Activated naive CD4-positive, alpha-beta T cell treated with anti-CD3 and anti-CD28 coated beads for 36 hours (primary cell): ENCODE measurements around the gene CFAP20DC. TPM values are rescaled to one million over a fixed set of nuclear protein-coding genes. Genes with fewer than 3 reads are reported as not detected.

Source experiments
- CTCF ChIA-PET: fragments of 350-600 bp; sonication (Branson Sonifier 250); formaldehyde crosslinking; loops from one replicate; lab custom pipeline; 2021; ENCODE audit warnings: antibody characterized with exemption; lab: Charles Lee
- DNase-seq: peaks from one replicate; pipeline ENCODE4 v3.0.0-alpha.2; 2020
- H3K27ac Mint-ChIP-seq: one replicate; pipeline ENCODE4 v1.8.0; 2021; ENCODE audit warnings: mild to moderate bottlenecking, mixed read lengths
- H3K27me3 Mint-ChIP-seq: one replicate; pipeline ENCODE4 v1.8.0; 2021; ENCODE audit warnings: low read depth, mixed read lengths
- H3K36me3 Mint-ChIP-seq: one replicate; pipeline ENCODE4 v1.8.0; 2021; ENCODE audit warnings: low read depth, mixed read lengths
- H3K4me1 Mint-ChIP-seq: one replicate; pipeline ENCODE4 v1.8.0; 2021; ENCODE audit warnings: low read depth, mixed read lengths
- H3K4me3 Mint-ChIP-seq: one replicate; pipeline ENCODE4 v1.8.0; 2021; ENCODE audit warnings: mild to moderate bottlenecking, moderate library complexity, mixed read lengths
- H3K9me3 Mint-ChIP-seq: one replicate; pipeline ENCODE4 v1.8.0; 2021; ENCODE audit warnings: mixed read lengths
- intact Hi-C: fragments of 100-400 bp; cut with micrococcal nuclease; formaldehyde crosslinking; loops from one replicate; pipeline ENCODE4 v1.15.1; 2023
- total RNA-seq, 2 experiments: library from RNA; stranded (reverse); gene quantifications; one replicate each; pipeline ENCODE4 v1.2.3, GENCODE V29; 2021

The CFAP20DC gene
- total RNA-seq, 2 experiments from 2014 or later: 2.4 to 2.7 TPM

- no peak for DNase-seq
- CTCF ChIA-PET: no interaction called here
- Mint-ChIP-seq H3K27me3 (no peaks in the 10 kb centered on the region), H3K36me3 (peaks cover 2% of the 10 kb centered on the region), H3K9me3 (peaks cover 19% of the 10 kb centered on the region), H3K4me1 (no peaks in the 10 kb centered on the region), H3K4me3 (no peak overlapping the region), H3K27ac (no peak overlapping the region)
- intact Hi-C loops: no loop called here
Measured at GRCh38 chr3:58783845-58784244, 266.0 kb downstream of the CFAP20DC start.

GRCh38 chr3:58779934-58780333 is 269.9 kb downstream of the CFAP20DC start:
- no peak overlapping the region for H3K4me3 Mint-ChIP-seq
- intact Hi-C loops: no loop called here
- peaks cover 2% of the 10 kb centered on the region for H3K36me3 Mint-ChIP-seq
- no peak for DNase-seq
- peaks cover 23% of the 10 kb centered on the region for H3K9me3 Mint-ChIP-seq
- no peak overlapping the region for H3K27ac Mint-ChIP-seq
- no peaks in the 10 kb centered on the region for H3K4me1 Mint-ChIP-seq
- CTCF ChIA-PET: no interaction called here
- H3K27me3 Mint-ChIP-seq: peaks cover 5% of the 10 kb centered on the region

- H3K4me3 Mint-ChIP-seq: no peak overlapping the region
- H3K36me3 Mint-ChIP-seq: peaks cover 2% of the 10 kb centered on the region
- DNase-seq: no peak
- H3K27me3 Mint-ChIP-seq: peaks cover 7% of the 10 kb centered on the region
- no peak overlapping the region for H3K27ac Mint-ChIP-seq
- peaks cover 21% of the 10 kb centered on the region for H3K9me3 Mint-ChIP-seq
- no peaks in the 10 kb centered on the region for H3K4me1 Mint-ChIP-seq
- intact Hi-C loops: no loop called here
- CTCF ChIA-PET: no interaction called here
Measured at GRCh38 chr3:58776231-58776630, 273.6 kb downstream of the CFAP20DC start.

- Mint-ChIP-seq H3K36me3 (no peaks in the 10 kb centered on the region), H3K9me3 (peaks cover 4% of the 10 kb centered on the region), H3K27me3 (peaks cover 10% of the 10 kb centered on the region), H3K27ac (no peak overlapping the region), H3K4me3 (no peak overlapping the region), H3K4me1 (no peaks in the 10 kb centered on the region)
- CTCF ChIA-PET: no interaction called here
- DNase-seq: no peak
- intact Hi-C loops: no loop called here
Measured at GRCh38 chr3:58772462-58772861, 277.4 kb downstream of the CFAP20DC start.

GRCh38 chr3:58769065-58769464 is 280.8 kb downstream of the CFAP20DC start:
- Mint-ChIP-seq H3K4me3 (no peak overlapping the region), H3K4me1 (no peaks in the 10 kb centered on the region), H3K36me3 (no peaks in the 10 kb centered on the region), H3K27ac (no peak overlapping the region), H3K27me3 (peaks cover 5% of the 10 kb centered on the region), H3K9me3 (peaks cover 3% of the 10 kb centered on the region)
- no peak for DNase-seq
- intact Hi-C loops: no loop called here
- CTCF ChIA-PET: no interaction called here

GRCh38 chr3:58766587-58767282 is 283.1 kb downstream of the CFAP20DC start:
- Mint-ChIP-seq H3K36me3 (no peaks in the 10 kb centered on the region), H3K27me3 (peaks cover 5% of the 10 kb centered on the region), H3K4me3 (no peak overlapping the region), H3K27ac (no peak overlapping the region), H3K4me1 (no peaks in the 10 kb centered on the region), H3K9me3 (peaks cover 3% of the 10 kb centered on the region)
- CTCF ChIA-PET: no interaction called here
- intact Hi-C loops: no loop called here
- no peak for DNase-seq

GRCh38 chr3:58755150-58755549 is 294.7 kb downstream of the CFAP20DC start:
- Mint-ChIP-seq H3K4me1 (no peaks in the 10 kb centered on the region), H3K36me3 (no peaks in the 10 kb centered on the region), H3K4me3 (no peak overlapping the region), H3K27me3 (no peaks in the 10 kb centered on the region), H3K27ac (no peak overlapping the region), H3K9me3 (no peaks in the 10 kb centered on the region)
- CTCF ChIA-PET: no interaction called here
- no peak for DNase-seq
- intact Hi-C loops: no loop called here

- H3K4me3 Mint-ChIP-seq: no peak overlapping the region
- H3K36me3 Mint-ChIP-seq: no peaks in the 10 kb centered on the region
- no peak for DNase-seq
- H3K27me3 Mint-ChIP-seq: no peaks in the 10 kb centered on the region
- H3K9me3 Mint-ChIP-seq: no peaks in the 10 kb centered on the region
- intact Hi-C loops: no loop called here
- H3K4me1 Mint-ChIP-seq: no peaks in the 10 kb centered on the region
- no peak overlapping the region for H3K27ac Mint-ChIP-seq
- CTCF ChIA-PET: no interaction called here
Measured at GRCh38 chr3:58754074-58754473, 295.8 kb downstream of the CFAP20DC start.

- H3K27me3 Mint-ChIP-seq: peaks cover 2% of the 10 kb centered on the region
- H3K36me3 Mint-ChIP-seq: no peaks in the 10 kb centered on the region
- intact Hi-C loops: no loop called here
- no peak for DNase-seq
- H3K27ac Mint-ChIP-seq: no peak overlapping the region
- H3K4me1 Mint-ChIP-seq: no peaks in the 10 kb centered on the region
- CTCF ChIA-PET: no interaction called here
- H3K9me3 Mint-ChIP-seq: no peaks in the 10 kb centered on the region
- H3K4me3 Mint-ChIP-seq: no peak overlapping the region
Measured at GRCh38 chr3:58751882-58752567, 297.8 kb downstream of the CFAP20DC start.

GRCh38 chr3:58751235-58751634 is 298.6 kb downstream of the CFAP20DC start:
- Mint-ChIP-seq H3K4me1 (no peaks in the 10 kb centered on the region), H3K36me3 (no peaks in the 10 kb centered on the region), H3K27me3 (peaks cover 2% of the 10 kb centered on the region), H3K4me3 (no peak overlapping the region), H3K27ac (no peak overlapping the region), H3K9me3 (no peaks in the 10 kb centered on the region)
- CTCF ChIA-PET: no interaction called here
- DNase-seq: no peak
- intact Hi-C loops: no loop called here

GRCh38 chr3:58749948-58750347 is 299.9 kb downstream of the CFAP20DC start:
- intact Hi-C loops: no loop called here
- no peaks in the 10 kb centered on the region for H3K9me3 Mint-ChIP-seq
- H3K4me3 Mint-ChIP-seq: no peak overlapping the region
- H3K36me3 Mint-ChIP-seq: no peaks in the 10 kb centered on the region
- CTCF ChIA-PET: no interaction called here
- H3K4me1 Mint-ChIP-seq: no peaks in the 10 kb centered on the region
- peaks cover 2% of the 10 kb centered on the region for H3K27me3 Mint-ChIP-seq
- H3K27ac Mint-ChIP-seq: no peak overlapping the region
- DNase-seq: no peak

GRCh38 chr3:58748024-58748423 is 301.8 kb downstream of the CFAP20DC start:
- Mint-ChIP-seq H3K27ac (no peak overlapping the region), H3K27me3 (peaks cover 2% of the 10 kb centered on the region), H3K4me3 (no peak overlapping the region), H3K9me3 (no peaks in the 10 kb centered on the region), H3K36me3 (no peaks in the 10 kb centered on the region), H3K4me1 (no peaks in the 10 kb centered on the region)
- DNase-seq: no peak
- intact Hi-C loops: no loop called here
- CTCF ChIA-PET: interaction anchor here (1.0 kb wide), 1 partner anchor 178 kb away, joined by 4 read pairs; no protein-coding TSS in a partner anchor

- H3K27ac Mint-ChIP-seq: no peak overlapping the region
- no peaks in the 10 kb centered on the region for H3K4me1 Mint-ChIP-seq
- no peaks in the 10 kb centered on the region for H3K9me3 Mint-ChIP-seq
- no peak overlapping the region for H3K4me3 Mint-ChIP-seq
- DNase-seq: no peak
- H3K36me3 Mint-ChIP-seq: no peaks in the 10 kb centered on the region
- intact Hi-C loops: no loop called here
- peaks cover 2% of the 10 kb centered on the region for H3K27me3 Mint-ChIP-seq
- CTCF ChIA-PET: no interaction called here
Measured at GRCh38 chr3:58746758-58747157, 303.1 kb downstream of the CFAP20DC start.
